HEK293 (cell line): Measurements from ENCODE around the gene MBNL2.

ENCODE experiments used
- CTCF ChIA-PET: fragments of 350-600 bp; formaldehyde crosslinking; extraction: SDS; loops from one replicate; lab custom pipeline; 2021; ENCODE audit warnings: antibody characterized with exemption; lab: Yijun Ruan, JAX
- POLR2A ChIA-PET: fragments of 300-600 bp; formaldehyde crosslinking; extraction: SDS; loops from one replicate; lab custom pipeline; 2020; ENCODE audit warnings: antibody characterized with exemption, inconsistent platforms; lab: Yijun Ruan, JAX
- H3K27ac ChIP-seq: fragments of 200-500 bp; sonication (Bioruptor generic); 2 replicates; pipeline ENCODE4 v1.5.1; 2014; ENCODE audit warnings: low read depth, low read length, control low read depth, inconsistent platforms; ENCODE audit errors: extremely low read depth
- H3K36me3 ChIP-seq, 2 experiments: fragments of 200-500 bp in 1 of 2; sonication (Bioruptor generic) in 1 of 2; 1 replicate in 1 of 2; 2 replicates in 1 of 2; pipeline ENCODE4 v1.5.1; 2014 to 2017; ENCODE audit warnings: inconsistent platforms in 2 of 2, low read length in 2 of 2; ENCODE audit not compliant: control insufficient read depth in 2 of 2, insufficient read depth in 1 of 2
- H3K4me1 ChIP-seq: fragments of 200-500 bp; sonication (Bioruptor generic); 2 replicates; pipeline ENCODE4 v1.5.1; 2014; ENCODE audit warnings: mild to moderate bottlenecking, low read length, inconsistent platforms; ENCODE audit not compliant: control insufficient read depth, insufficient read depth
- H3K4me3 ChIP-seq: 2 replicates; pipeline ENCODE4 v1.5.1; 2011; ENCODE audit warnings: low read depth, mild to moderate bottlenecking, control low read depth, low read length, moderate library complexity
- H3K9me3 ChIP-seq: fragments of 200-500 bp; sonication (Bioruptor generic); 2 replicates; pipeline ENCODE4 v1.5.1; 2014; ENCODE audit warnings: low read depth, low read length, inconsistent platforms; ENCODE audit not compliant: control insufficient read depth, insufficient read depth
- BCL11B ChIP-seq: fragments of 450-650 bp; formaldehyde crosslinking; IDR thresholded peaks from 2 replicates; pipeline ENCODE4 v1.5.1; 2016; ENCODE audit warnings: low read depth, missing biosample characterization, missing genetic modification characterization
- EGR2 ChIP-seq: fragments of 450-650 bp; formaldehyde crosslinking; IDR thresholded peaks from 2 replicates; pipeline ENCODE4 v1.5.1; 2016; ENCODE audit warnings: low read depth, missing biosample characterization, missing genetic modification characterization
- KLF1 ChIP-seq: fragments of 450-650 bp; formaldehyde crosslinking; IDR thresholded peaks from 2 replicates; pipeline ENCODE4 v1.5.1; 2016; ENCODE audit warnings: missing biosample characterization, missing genetic modification characterization
- KLF7 ChIP-seq: fragments of 450-650 bp; formaldehyde crosslinking; IDR thresholded peaks from 2 replicates; pipeline ENCODE4 v1.5.1; 2016; ENCODE audit warnings: missing biosample characterization, missing genetic modification characterization, borderline replicate concordance
- ZBTB7A ChIP-seq: fragments of 450-650 bp; formaldehyde crosslinking; IDR thresholded peaks from 2 replicates; pipeline ENCODE4 v1.5.1; 2016; ENCODE audit warnings: low read depth, missing biosample characterization, missing genetic modification characterization
- ZFHX2 ChIP-seq: fragments of 450-650 bp; formaldehyde crosslinking; conservative IDR thresholded peaks from 2 replicates; pipeline ENCODE4 v1.5.1; 2016; ENCODE audit warnings: missing biosample characterization, missing genetic modification characterization
- ZFP3 ChIP-seq: fragments of 450-650 bp; formaldehyde crosslinking; IDR thresholded peaks from 2 replicates; pipeline ENCODE4 v1.5.1; 2016; ENCODE audit warnings: low read depth, missing biosample characterization, missing genetic modification characterization
- ZFP37 ChIP-seq: fragments of 450-650 bp; formaldehyde crosslinking; IDR thresholded peaks from 2 replicates; pipeline ENCODE4 v1.5.1; 2016; ENCODE audit warnings: missing biosample characterization, missing genetic modification characterization
- ZNF138 ChIP-seq: fragments of 450-650 bp; formaldehyde crosslinking; IDR thresholded peaks from 2 replicates; pipeline ENCODE4 v1.5.1; 2016; ENCODE audit warnings: missing biosample characterization, missing genetic modification characterization, borderline replicate concordance
- ZNF140 ChIP-seq: fragments of 450-650 bp; formaldehyde crosslinking; IDR thresholded peaks from 2 replicates; pipeline ENCODE4 v1.5.1; 2016; ENCODE audit warnings: missing biosample characterization, missing genetic modification characterization
- ZNF223 ChIP-seq: fragments of 450-650 bp; formaldehyde crosslinking; IDR thresholded peaks from 2 replicates; pipeline ENCODE4 v1.5.1; 2016; ENCODE audit warnings: missing biosample characterization, missing genetic modification characterization
- ZNF24 ChIP-seq: fragments of 450-650 bp; formaldehyde crosslinking; IDR thresholded peaks from 2 replicates; pipeline ENCODE4 v1.5.1; 2016; ENCODE audit warnings: missing biosample characterization, missing genetic modification characterization
- ZNF274 ChIP-seq, 2 experiments: fragments of 200-500 bp in 1 of 2; fragments of 450-650 bp in 1 of 2; sonication (Bioruptor generic) in 1 of 2; formaldehyde crosslinking in 1 of 2; IDR thresholded peaks; 2 replicates each; pipeline versions ENCODE4 v1.5.1 to v1.6.1; 2014 to 2016; ENCODE audit warnings: borderline replicate concordance in 1 of 2, inconsistent platforms in 1 of 2, low read length in 1 of 2, missing biosample characterization in 1 of 2, missing genetic modification characterization in 1 of 2
- ZNF341 ChIP-seq: fragments of 450-650 bp; formaldehyde crosslinking; IDR thresholded peaks from 2 replicates; pipeline ENCODE4; 2016; ENCODE audit warnings: low read depth, missing biosample characterization, missing genetic modification characterization
- ZNF394 ChIP-seq: fragments of 450-650 bp; formaldehyde crosslinking; IDR thresholded peaks from 2 replicates; pipeline ENCODE4 v1.5.1; 2016; ENCODE audit warnings: missing biosample characterization, missing genetic modification characterization, mild to moderate bottlenecking, moderate library complexity, borderline replicate concordance
- ZNF521 ChIP-seq: fragments of 450-650 bp; formaldehyde crosslinking; IDR thresholded peaks from 2 replicates; pipeline ENCODE4 v1.5.1; 2017; ENCODE audit warnings: missing biosample characterization, mild to moderate bottlenecking, missing genetic modification characterization
- ZNF560 ChIP-seq: fragments of 450-650 bp; formaldehyde crosslinking; IDR thresholded peaks from 2 replicates; pipeline ENCODE4 v1.5.1; 2017; ENCODE audit warnings: missing biosample characterization, missing genetic modification characterization, borderline replicate concordance
- ZNF610 ChIP-seq: fragments of 450-650 bp; formaldehyde crosslinking; IDR thresholded peaks from 2 replicates; pipeline ENCODE4 v1.5.1; 2016; ENCODE audit warnings: missing biosample characterization, missing genetic modification characterization, borderline replicate concordance
- ZNF623 ChIP-seq: fragments of 450-650 bp; formaldehyde crosslinking; IDR thresholded peaks from 2 replicates; pipeline ENCODE4 v1.5.1; 2016; ENCODE audit warnings: missing biosample characterization, missing genetic modification characterization
- ZNF654 ChIP-seq: fragments of 450-650 bp; formaldehyde crosslinking; IDR thresholded peaks from 2 replicates; pipeline ENCODE4 v1.5.1; 2016; ENCODE audit warnings: low read depth, missing biosample characterization, missing genetic modification characterization
- ZSCAN16 ChIP-seq: fragments of 450-650 bp; formaldehyde crosslinking; IDR thresholded peaks from 2 replicates; pipeline ENCODE4 v1.5.1; 2016; ENCODE audit warnings: missing biosample characterization, missing genetic modification characterization
- ZSCAN30 ChIP-seq: fragments of 450-650 bp; IDR thresholded peaks from 2 replicates; pipeline ENCODE4 v1.5.1; 2018; ENCODE audit warnings: missing biosample characterization, mild to moderate bottlenecking, missing genetic modification characterization, moderate library complexity
- TF ChIP-seq, protein P1 (sequence below): fragments of 450-650 bp; formaldehyde crosslinking; IDR thresholded peaks from 2 replicates; pipeline ENCODE4 v1.5.1; 2016; ENCODE audit warnings: missing biosample characterization, missing genetic modification characterization
- TF ChIP-seq, protein P2 (sequence below): fragments of 450-650 bp; formaldehyde crosslinking; IDR thresholded peaks from 2 replicates; pipeline ENCODE4 v1.5.1; 2017; ENCODE audit warnings: missing biosample characterization, missing genetic modification characterization
- TF ChIP-seq, protein P3 (sequence below): fragments of 450-650 bp; formaldehyde crosslinking; IDR thresholded peaks from 2 replicates; pipeline ENCODE4; 2016; ENCODE audit warnings: missing biosample characterization, missing genetic modification characterization
- TF ChIP-seq, protein P4 (sequence below): fragments of 450-650 bp; formaldehyde crosslinking; IDR thresholded peaks from 2 replicates; pipeline ENCODE4 v1.5.1; 2016; ENCODE audit warnings: missing biosample characterization, missing genetic modification characterization

MBNL2 gene

DNA sequence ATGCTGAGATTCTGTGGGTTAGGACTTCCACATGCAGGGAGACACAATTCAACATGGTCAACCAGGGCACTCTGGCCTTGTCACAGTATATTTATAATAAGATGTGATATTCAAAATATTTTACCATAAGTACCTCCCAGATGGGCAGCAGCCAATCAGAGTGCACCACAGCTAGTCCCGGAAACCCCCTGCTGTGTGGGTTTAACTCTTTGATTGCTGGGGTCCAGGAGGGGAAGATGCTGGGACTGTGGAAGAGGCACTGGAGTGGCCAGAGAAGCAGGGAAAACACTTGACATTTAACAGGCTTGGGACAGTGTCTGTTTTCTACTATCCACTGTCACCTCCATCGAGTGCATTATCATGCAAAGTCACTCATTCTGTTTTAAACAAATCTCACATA lies 99.0 kb downstream of the MBNL2 start:
- no peak overlapping the region for H3K27ac ChIP-seq
- ChIA-PET POLR2A (no interaction called here), CTCF (no interaction called here)
- no peaks in the 10 kb centered on the region for H3K36me3 ChIP-seq
- no peak for TF ChIP-seq EGR2 (tag by site-specific recombination)
- TF ChIP-seq ZNF274 (IDR thresholded peaks at IDR 0.05; ENCODE audit: low read length), result no peak
- TF ChIP-seq ZNF274 (tag by site-specific recombination; IDR thresholded peaks at IDR 0.05; ENCODE audit: borderline replicate concordance), result no peak
- TF ChIP-seq ZNF24, result no peak
- TF ChIP-seq, protein P1, sequence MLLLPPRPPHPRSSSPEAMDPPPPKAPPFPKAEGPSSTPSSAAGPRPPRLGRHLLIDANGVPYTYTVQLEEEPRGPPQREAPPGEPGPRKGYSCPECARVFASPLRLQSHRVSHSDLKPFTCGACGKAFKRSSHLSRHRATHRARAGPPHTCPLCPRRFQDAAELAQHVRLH (tag by site-specific recombination), result no peak
- no peak for TF ChIP-seq ZNF521 (tag by site-specific recombination)
- no peak for TF ChIP-seq ZFP37 (tag by site-specific recombination)
- no peak for TF ChIP-seq ZNF560 (tag by site-specific recombination)
- TF ChIP-seq ZSCAN16, result no peak
- no peak for TF ChIP-seq ZNF610
- no peak for TF ChIP-seq KLF7
- no peak for TF ChIP-seq ZNF654
- TF ChIP-seq, protein P2, sequence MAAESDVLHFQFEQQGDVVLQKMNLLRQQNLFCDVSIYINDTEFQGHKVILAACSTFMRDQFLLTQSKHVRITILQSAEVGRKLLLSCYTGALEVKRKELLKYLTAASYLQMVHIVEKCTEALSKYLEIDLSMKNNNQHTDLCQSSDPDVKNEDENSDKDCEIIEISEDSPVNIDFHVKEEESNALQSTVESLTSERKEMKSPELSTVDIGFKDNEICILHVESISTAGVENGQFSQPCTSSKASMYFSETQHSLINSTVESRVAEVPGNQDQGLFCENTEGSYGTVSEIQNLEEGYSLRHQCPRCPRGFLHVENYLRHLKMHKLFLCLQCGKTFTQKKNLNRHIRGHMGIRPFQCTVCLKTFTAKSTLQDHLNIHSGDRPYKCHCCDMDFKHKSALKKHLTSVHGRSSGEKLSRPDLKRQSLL (tag by site-specific recombination), result no peak
- no peaks in the 10 kb centered on the region for H3K9me3 ChIP-seq
- H3K4me3 ChIP-seq, result no peak overlapping the region
- H3K4me1 ChIP-seq, result no peaks in the 10 kb centered on the region

DNA sequence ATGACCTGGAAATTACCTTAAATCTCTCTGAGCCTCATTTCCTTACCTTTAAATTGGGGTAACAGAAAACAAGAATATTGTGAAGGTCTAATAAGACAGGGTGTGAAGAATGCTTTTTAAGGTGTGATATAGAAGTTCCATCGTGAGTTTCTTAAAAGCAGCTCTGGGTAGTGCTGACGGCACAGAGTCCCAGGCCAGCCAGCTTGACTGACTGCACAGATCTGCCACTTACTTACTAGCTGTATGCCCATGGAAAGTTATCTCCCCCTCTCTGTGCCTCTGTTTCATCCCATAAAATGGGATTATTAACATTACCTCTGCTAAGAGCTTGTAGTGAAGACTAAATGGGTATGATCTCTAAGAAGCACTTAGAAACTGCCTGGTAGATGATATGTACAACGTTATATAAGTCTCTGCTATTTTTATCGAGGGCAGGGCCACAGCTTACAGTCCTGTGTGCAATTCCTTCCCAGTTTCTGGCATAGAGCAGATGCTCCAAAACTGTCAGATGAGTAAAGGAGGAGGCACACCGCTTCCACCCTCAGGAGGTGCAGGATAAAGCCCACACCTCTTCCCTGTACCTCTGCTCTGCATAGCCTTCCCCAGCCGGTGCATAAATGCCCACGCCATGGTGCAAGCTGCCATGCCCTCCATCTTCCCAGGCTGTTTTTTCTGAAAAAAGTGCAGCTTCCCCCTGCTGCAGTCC lies 99.6 kb downstream of the MBNL2 start:
- H3K36me3 ChIP-seq, result no peaks in the 10 kb centered on the region
- no peak overlapping the region for H3K4me3 ChIP-seq
- no peaks in the 10 kb centered on the region for H3K4me1 ChIP-seq
- no peak overlapping the region for H3K27ac ChIP-seq
- CTCF ChIA-PET, result no interaction called here
- POLR2A ChIA-PET, result no interaction called here
- no peak for TF ChIP-seq ZFP3 (tag by site-specific recombination)
- TF ChIP-seq ZNF394 (tag by site-specific recombination), result no peak
- TF ChIP-seq ZNF341, result no peak
- no peaks in the 10 kb centered on the region for H3K9me3 ChIP-seq

DNA sequence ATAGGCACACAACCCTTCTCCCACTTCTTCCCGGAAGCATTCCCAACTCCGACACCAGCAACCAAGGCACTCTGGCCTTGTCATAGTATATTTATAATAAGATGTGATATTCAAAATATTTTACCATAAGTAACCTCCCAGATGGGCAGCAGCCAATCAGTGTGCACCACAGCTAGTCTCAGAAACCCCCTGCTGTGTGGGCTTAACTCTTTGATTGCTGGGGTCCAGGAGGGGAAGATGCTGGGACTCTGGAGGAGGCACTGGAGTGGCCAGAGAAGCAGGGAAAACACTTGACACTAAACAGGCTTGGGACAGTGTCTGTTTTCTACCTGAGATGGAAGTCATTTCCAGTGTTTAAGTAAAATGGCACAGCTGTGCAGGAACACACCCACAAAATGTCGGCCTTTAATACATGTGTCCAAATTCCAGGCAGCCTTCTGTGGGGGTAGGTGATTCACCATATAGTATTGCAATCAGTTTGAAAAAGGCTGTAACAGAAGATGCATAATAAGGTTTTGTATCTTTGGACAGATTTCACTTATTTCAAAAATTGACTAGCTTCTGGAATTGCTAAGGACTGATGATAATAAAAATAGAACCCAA lies 100.7 kb downstream of the MBNL2 start:
- ChIA-PET CTCF (interaction anchor here (1.0 kb wide), 1 partner anchor 305 kb away, joined by 5 read pairs; no protein-coding TSS in a partner anchor), POLR2A (interaction anchor here (0.6 kb wide), 1 partner anchor 1748 kb away, joined by 4 read pairs; no protein-coding TSS in a partner anchor)
- Histone ChIP-seq H3K4me3 (no peak overlapping the region), H3K9me3 (no peaks in the 10 kb centered on the region), H3K4me1 (no peaks in the 10 kb centered on the region), H3K27ac (no peak overlapping the region), H3K36me3 (no peaks in the 10 kb centered on the region)
- TF ChIP-seq ZNF140 (tag by site-specific recombination), result no peak
- no peak for TF ChIP-seq ZNF223 (tag by site-specific recombination)
- no peak for TF ChIP-seq ZNF138 (tag by site-specific recombination)
- TF ChIP-seq, protein P3, sequence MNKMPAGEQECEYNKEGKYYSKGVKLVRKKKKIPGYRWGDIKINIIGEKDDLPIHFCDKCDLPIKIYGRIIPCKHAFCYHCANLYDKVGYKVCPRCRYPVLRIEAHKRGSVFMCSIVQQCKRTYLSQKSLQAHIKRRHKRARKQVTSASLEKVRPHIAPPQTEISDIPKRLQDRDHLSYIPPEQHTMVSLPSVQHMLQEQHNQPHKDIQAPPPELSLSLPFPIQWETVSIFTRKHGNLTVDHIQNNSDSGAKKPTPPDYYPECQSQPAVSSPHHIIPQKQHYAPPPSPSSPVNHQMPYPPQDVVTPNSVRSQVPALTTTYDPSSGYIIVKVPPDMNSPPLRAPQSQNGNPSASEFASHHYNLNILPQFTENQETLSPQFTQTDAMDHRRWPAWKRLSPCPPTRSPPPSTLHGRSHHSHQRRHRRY (tag by site-specific recombination), result no peak
- TF ChIP-seq BCL11B (tag by site-specific recombination), result no peak
- TF ChIP-seq ZBTB7A, result no peak
- no peak for TF ChIP-seq ZSCAN30 (tag by site-specific recombination)
- TF ChIP-seq, protein P4, sequence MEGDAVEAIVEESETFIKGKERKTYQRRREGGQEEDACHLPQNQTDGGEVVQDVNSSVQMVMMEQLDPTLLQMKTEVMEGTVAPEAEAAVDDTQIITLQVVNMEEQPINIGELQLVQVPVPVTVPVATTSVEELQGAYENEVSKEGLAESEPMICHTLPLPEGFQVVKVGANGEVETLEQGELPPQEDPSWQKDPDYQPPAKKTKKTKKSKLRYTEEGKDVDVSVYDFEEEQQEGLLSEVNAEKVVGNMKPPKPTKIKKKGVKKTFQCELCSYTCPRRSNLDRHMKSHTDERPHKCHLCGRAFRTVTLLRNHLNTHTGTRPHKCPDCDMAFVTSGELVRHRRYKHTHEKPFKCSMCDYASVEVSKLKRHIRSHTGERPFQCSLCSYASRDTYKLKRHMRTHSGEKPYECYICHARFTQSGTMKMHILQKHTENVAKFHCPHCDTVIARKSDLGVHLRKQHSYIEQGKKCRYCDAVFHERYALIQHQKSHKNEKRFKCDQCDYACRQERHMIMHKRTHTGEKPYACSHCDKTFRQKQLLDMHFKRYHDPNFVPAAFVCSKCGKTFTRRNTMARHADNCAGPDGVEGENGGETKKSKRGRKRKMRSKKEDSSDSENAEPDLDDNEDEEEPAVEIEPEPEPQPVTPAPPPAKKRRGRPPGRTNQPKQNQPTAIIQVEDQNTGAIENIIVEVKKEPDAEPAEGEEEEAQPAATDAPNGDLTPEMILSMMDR (tag by site-specific recombination), result no peak
- no peak for TF ChIP-seq ZNF623 (tag by site-specific recombination)
- TF ChIP-seq ZFHX2, result no peak
- TF ChIP-seq KLF1, result no peak
